ENCODE measurements around the gene LRPPRC. TPM values are rescaled to one million over a fixed set of nuclear protein-coding genes. Genes with fewer than 3 reads are reported as not detected.

The LRPPRC gene
- total RNA-seq, 2 donors from 2014 or later: 92.0 to 156 TPM

- Mint-ChIP-seq H3K27me3 (no peaks in the 10 kb centered on the region), H3K36me3 (peaks cover 31% of the 10 kb centered on the region), H3K4me1 (ENCODE audit: low read depth in 2 of 2) (no peaks in the 10 kb centered on the region), H3K9me3 (no peaks in the 10 kb centered on the region), H3K4me3 (no peak overlapping the region), H3K27ac (no peak overlapping the region)
- no peak for ATAC-seq
- DNase-seq (ENCODE audit: low spot score): no peak
These were observed 108.6 kb downstream of the LRPPRC start for GRCh38 chr2:43887176-43887575.

GRCh38 chr2:43885132-43885632 is 110.6 kb downstream of the LRPPRC start:
- Mint-ChIP-seq H3K4me3 (no peak overlapping the region), H3K36me3 (peaks cover 21% of the 10 kb centered on the region), H3K4me1 (ENCODE audit: low read depth in 2 of 2) (peaks cover 0 to 2% of the 10 kb centered on the region in 2 donors), H3K9me3 (no peaks in the 10 kb centered on the region), H3K27ac (no peak overlapping the region), H3K27me3 (no peaks in the 10 kb centered on the region)
- ATAC-seq: no peak
- no peak for DNase-seq (ENCODE audit: low spot score)

GRCh38 chr2:43884689-43885088 is 111.1 kb downstream of the LRPPRC start:
- no peaks in the 10 kb centered on the region for H3K9me3 Mint-ChIP-seq
- H3K4me1 Mint-ChIP-seq (ENCODE audit: low read depth in 2 of 2): peaks cover 0 to 2% of the 10 kb centered on the region in 2 donors
- ATAC-seq: no peak
- no peaks in the 10 kb centered on the region for H3K27me3 Mint-ChIP-seq
- H3K4me3 Mint-ChIP-seq: no peak overlapping the region
- no peak for DNase-seq (ENCODE audit: low spot score)
- peaks cover 17% of the 10 kb centered on the region for H3K36me3 Mint-ChIP-seq
- H3K27ac Mint-ChIP-seq: no peak overlapping the region

- no peak overlapping the region for H3K4me3 Mint-ChIP-seq
- DNase-seq (ENCODE audit: low spot score) (no peak), ATAC-seq (no peak)
- H3K27ac Mint-ChIP-seq: no peak overlapping the region
- H3K27me3 Mint-ChIP-seq: peaks cover under 1 to 2% of the 10 kb centered on the region in 2 donors
- H3K4me1 Mint-ChIP-seq (ENCODE audit: low read depth in 2 of 2): peaks cover 2 to 5% of the 10 kb centered on the region in 2 donors
- no peaks in the 10 kb centered on the region for H3K9me3 Mint-ChIP-seq
- no peaks in the 10 kb centered on the region for H3K36me3 Mint-ChIP-seq
These were observed 113.5 kb downstream of the LRPPRC start for GRCh38 chr2:43882312-43882711.

GRCh38 chr2:43880952-43881351 is 114.8 kb downstream of the LRPPRC start:
- DNase-seq (ENCODE audit: low spot score): no peak
- no peak for ATAC-seq
- Mint-ChIP-seq H3K4me3 (no peak overlapping the region), H3K27ac (no peak overlapping the region), H3K9me3 (no peaks in the 10 kb centered on the region), H3K36me3 (no peaks in the 10 kb centered on the region), H3K27me3 (peaks cover 6 to 15% of the 10 kb centered on the region in 2 donors), H3K4me1 (ENCODE audit: low read depth in 2 of 2) (peaks cover 2 to 5% of the 10 kb centered on the region in 2 donors)

GRCh38 chr2:43880471-43880870 is 115.3 kb downstream of the LRPPRC start:
- Mint-ChIP-seq H3K36me3 (no peaks in the 10 kb centered on the region), H3K4me3 (no peak overlapping the region), H3K27me3 (peaks cover 6 to 15% of the 10 kb centered on the region in 2 donors), H3K9me3 (no peaks in the 10 kb centered on the region), H3K4me1 (ENCODE audit: low read depth in 2 of 2) (peaks cover 2 to 5% of the 10 kb centered on the region in 2 donors), H3K27ac (no peak overlapping the region)
- DNase-seq (ENCODE audit: low spot score) (no peak), ATAC-seq (no peak)

GRCh38 chr2:43879261-43879660 is 116.5 kb downstream of the LRPPRC start:
- Mint-ChIP-seq H3K4me3 (no peak overlapping the region), H3K27ac (no peak overlapping the region), H3K9me3 (no peaks in the 10 kb centered on the region), H3K4me1 (ENCODE audit: low read depth in 2 of 2) (peaks cover 2 to 5% of the 10 kb centered on the region in 2 donors), H3K27me3 (peaks cover 6 to 15% of the 10 kb centered on the region in 2 donors), H3K36me3 (no peaks in the 10 kb centered on the region)
- DNase-seq (ENCODE audit: low spot score): no peak
- no peak for ATAC-seq

GRCh38 chr2:43877782-43878464 is 117.9 kb downstream of the LRPPRC start:
- peaks cover 2 to 5% of the 10 kb centered on the region in 2 donors for H3K4me1 Mint-ChIP-seq (ENCODE audit: low read depth in 2 of 2)
- H3K27me3 Mint-ChIP-seq: peaks cover 6 to 15% of the 10 kb centered on the region in 2 donors
- ATAC-seq: peak; percentile 75 to 78
- H3K27ac Mint-ChIP-seq: no peak overlapping the region
- no peaks in the 10 kb centered on the region for H3K9me3 Mint-ChIP-seq
- no peaks in the 10 kb centered on the region for H3K36me3 Mint-ChIP-seq
- DNase-seq (ENCODE audit: low spot score): peak; percentile 72
- no peak overlapping the region for H3K4me3 Mint-ChIP-seq

GRCh38 chr2:43874776-43875451 is 120.9 kb downstream of the LRPPRC start:
- peaks cover 0 to 5% of the 10 kb centered on the region in 2 donors for H3K4me1 Mint-ChIP-seq (ENCODE audit: low read depth in 2 of 2)

GRCh38 chr2:43872151-43872550 is 123.6 kb downstream of the LRPPRC start:
- H3K4me3 Mint-ChIP-seq: no peak overlapping the region
- H3K36me3 Mint-ChIP-seq: no peaks in the 10 kb centered on the region
- H3K9me3 Mint-ChIP-seq: no peaks in the 10 kb centered on the region
- DNase-seq (ENCODE audit: low spot score): no peak
- ATAC-seq: no peak
- peaks cover 25 to 48% of the 10 kb centered on the region in 2 donors for H3K27me3 Mint-ChIP-seq
- no peaks in the 10 kb centered on the region for H3K4me1 Mint-ChIP-seq (ENCODE audit: low read depth in 2 of 2)
- H3K27ac Mint-ChIP-seq: no peak overlapping the region

More at GRCh38 chr2:43874776-43875451, 120.9 kb downstream of the LRPPRC start:
- Mint-ChIP-seq H3K27me3 (peaks cover 13 to 27% of the 10 kb centered on the region in 2 donors), H3K9me3 (no peaks in the 10 kb centered on the region), H3K36me3 (no peaks in the 10 kb centered on the region), H3K4me3 (no peak overlapping the region), H3K27ac (no peak overlapping the region)
- DNase-seq (ENCODE audit: low spot score) (no peak), ATAC-seq (peak in 1 of 2 donors; percentile 9)

GRCh38 chr2:43855292-43855691 is 140.5 kb downstream of the LRPPRC start:
- no peaks in the 10 kb centered on the region for H3K36me3 Mint-ChIP-seq
- ATAC-seq: no peak

GRCh38 chr2:43854671-43855070 is 141.1 kb downstream of the LRPPRC start:
- no peaks in the 10 kb centered on the region for H3K4me1 Mint-ChIP-seq (ENCODE audit: low read depth in 2 of 2)
- H3K27me3 Mint-ChIP-seq: peaks cover 30 to 49% of the 10 kb centered on the region in 2 donors
- H3K36me3 Mint-ChIP-seq: no peaks in the 10 kb centered on the region
- H3K27ac Mint-ChIP-seq: no peak overlapping the region
- DNase-seq (ENCODE audit: low spot score) (no peak), ATAC-seq (no peak)
- H3K4me3 Mint-ChIP-seq: no peak overlapping the region
- H3K9me3 Mint-ChIP-seq: no peaks in the 10 kb centered on the region

More at GRCh38 chr2:43855292-43855691, 140.5 kb downstream of the LRPPRC start:
- Mint-ChIP-seq H3K9me3 (no peaks in the 10 kb centered on the region), H3K27me3 (peaks cover 33 to 55% of the 10 kb centered on the region in 2 donors), H3K27ac (no peak overlapping the region), H3K4me1 (ENCODE audit: low read depth in 2 of 2) (no peaks in the 10 kb centered on the region), H3K4me3 (no peak overlapping the region)
- DNase-seq (ENCODE audit: low spot score): no peak

- no peaks in the 10 kb centered on the region for H3K9me3 Mint-ChIP-seq
- DNase-seq (ENCODE audit: low spot score) (no peak), ATAC-seq (peak in 1 of 2 donors; percentile 30)
- no peaks in the 10 kb centered on the region for H3K36me3 Mint-ChIP-seq
- H3K27me3 Mint-ChIP-seq: peaks cover 23 to 36% of the 10 kb centered on the region in 2 donors
- no peak overlapping the region for H3K27ac Mint-ChIP-seq
- H3K4me3 Mint-ChIP-seq: no peak overlapping the region
- no peaks in the 10 kb centered on the region for H3K4me1 Mint-ChIP-seq (ENCODE audit: low read depth in 2 of 2)
These were observed 142.4 kb downstream of the LRPPRC start for GRCh38 chr2:43853141-43854081.

Measured in natural killer cell treated with Interleukin-12 subunit alpha and Interleukin-12 subunit beta and Interleukin-15 and Interleukin-18, amount 100 ng/mL, for 72 hours (primary cell).